GM12872 (cell line): Measurements from ENCODE around the gene NHLH1.

Source experiments
- TF ChIP-seq, protein P1 (sequence below): IDR thresholded peaks from 3 replicates; pipeline ENCODE4 v1.5.1; 2011; ENCODE audit warnings: low read depth, mild to moderate bottlenecking, low read length, moderate library complexity; ENCODE audit not compliant: insufficient read depth

NHLH1 gene

DNA sequence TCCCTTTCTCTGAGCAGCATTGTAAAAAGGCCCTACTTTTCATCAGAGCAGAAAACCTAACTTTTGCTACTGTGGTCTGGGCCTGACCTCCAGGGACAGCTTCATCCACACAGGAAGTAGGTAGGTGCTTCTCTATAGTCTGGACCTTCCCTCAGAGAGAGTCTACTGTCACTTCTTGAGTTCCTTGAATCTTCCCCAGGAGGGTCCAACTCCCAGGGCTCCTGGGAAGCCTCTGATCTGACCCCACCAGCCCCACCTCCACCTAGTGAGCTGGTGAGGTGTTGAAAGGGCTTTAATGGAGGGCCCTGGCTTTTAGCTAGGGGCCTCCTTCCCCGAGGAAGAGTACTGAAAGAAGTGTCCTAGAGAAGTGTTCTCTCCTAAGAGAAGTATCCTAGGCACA, 30.8 kb downstream of the NHLH1 start:
- TF ChIP-seq, protein P1, sequence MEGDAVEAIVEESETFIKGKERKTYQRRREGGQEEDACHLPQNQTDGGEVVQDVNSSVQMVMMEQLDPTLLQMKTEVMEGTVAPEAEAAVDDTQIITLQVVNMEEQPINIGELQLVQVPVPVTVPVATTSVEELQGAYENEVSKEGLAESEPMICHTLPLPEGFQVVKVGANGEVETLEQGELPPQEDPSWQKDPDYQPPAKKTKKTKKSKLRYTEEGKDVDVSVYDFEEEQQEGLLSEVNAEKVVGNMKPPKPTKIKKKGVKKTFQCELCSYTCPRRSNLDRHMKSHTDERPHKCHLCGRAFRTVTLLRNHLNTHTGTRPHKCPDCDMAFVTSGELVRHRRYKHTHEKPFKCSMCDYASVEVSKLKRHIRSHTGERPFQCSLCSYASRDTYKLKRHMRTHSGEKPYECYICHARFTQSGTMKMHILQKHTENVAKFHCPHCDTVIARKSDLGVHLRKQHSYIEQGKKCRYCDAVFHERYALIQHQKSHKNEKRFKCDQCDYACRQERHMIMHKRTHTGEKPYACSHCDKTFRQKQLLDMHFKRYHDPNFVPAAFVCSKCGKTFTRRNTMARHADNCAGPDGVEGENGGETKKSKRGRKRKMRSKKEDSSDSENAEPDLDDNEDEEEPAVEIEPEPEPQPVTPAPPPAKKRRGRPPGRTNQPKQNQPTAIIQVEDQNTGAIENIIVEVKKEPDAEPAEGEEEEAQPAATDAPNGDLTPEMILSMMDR: no peak

DNA sequence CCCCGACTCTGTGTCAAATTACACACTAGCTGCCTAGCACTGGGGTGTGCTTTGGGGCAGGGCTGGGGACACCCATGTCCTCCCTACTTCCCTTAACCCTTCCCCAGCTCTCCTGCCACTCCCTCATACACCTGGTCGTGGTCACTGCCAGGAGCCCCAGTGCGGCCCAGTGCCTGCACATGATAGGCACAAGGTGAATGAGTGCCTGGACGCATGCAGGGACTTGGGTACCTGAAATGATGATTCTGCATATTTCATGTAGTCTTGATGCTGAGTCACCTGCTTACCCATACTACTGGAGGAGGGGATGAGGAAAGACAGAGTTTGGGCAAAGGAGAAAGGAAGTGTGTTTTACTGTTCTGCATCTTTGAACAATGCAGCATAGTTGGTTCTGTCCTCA, 32.0 kb downstream of the NHLH1 start:
- TF ChIP-seq, protein P1: no peak

DNA sequence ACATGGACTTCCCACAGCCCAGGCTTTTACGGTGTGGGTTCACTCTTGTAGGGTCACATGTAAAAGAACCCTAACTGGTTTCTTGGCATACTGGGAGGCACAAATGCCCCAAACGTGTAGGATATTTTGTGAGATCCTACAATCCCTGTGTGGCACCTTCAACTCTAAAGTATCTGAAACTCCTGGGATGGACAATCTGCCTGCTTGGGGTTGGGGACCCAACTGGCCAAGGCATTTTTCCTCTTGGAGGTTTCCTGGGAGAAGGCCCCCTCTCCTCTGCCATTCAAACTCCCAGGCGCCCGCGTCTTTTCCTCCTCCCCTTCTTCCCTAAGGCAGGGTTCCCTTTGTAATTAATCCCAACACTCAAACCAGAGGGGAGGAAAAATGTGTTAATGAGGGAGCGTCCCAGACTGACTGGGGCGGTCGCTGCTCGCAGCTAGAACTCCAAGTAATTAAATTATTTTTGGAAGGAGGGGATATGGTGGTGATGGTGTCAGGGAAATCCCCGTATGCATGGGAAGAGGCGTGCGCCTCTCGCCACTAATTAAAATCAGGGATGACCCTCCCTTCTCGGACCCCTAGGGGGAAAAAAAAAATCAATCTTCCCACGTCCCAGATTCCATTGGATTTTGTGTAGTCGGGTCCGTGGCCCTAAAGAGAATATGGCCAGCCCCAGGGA, 32.8 kb downstream of the NHLH1 start:
- TF ChIP-seq, protein P1: no peak

DNA sequence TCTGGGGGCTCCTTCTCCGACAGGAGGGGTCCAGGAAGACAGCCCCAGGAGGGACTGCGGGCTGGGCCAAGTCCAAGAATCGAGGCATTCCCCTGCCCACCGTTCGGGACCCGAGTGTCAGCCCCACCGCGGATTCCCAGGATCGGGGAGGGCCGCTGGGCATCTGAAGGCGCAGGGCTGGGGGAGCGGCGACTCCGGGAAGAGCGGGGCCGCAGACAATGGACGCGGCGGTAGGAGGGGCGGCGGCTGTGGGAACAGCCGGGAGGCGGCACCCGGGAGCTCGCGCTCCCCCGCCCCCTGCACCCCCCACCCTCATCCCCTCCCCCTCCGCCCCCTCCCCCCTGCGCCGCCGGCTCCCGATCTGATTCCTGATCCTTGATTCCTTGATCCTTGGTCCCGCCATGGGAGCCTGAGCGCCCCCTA, 33.4 kb downstream of the NHLH1 start, which contains the start of gene VANGL2:
VANGL2 (plus strand) TSS at position 342 of the 423 bp plus-strand sequence. CDS start 15,274 bp downstream, outside the sequence.
- TF ChIP-seq, protein P1: no peak

DNA sequence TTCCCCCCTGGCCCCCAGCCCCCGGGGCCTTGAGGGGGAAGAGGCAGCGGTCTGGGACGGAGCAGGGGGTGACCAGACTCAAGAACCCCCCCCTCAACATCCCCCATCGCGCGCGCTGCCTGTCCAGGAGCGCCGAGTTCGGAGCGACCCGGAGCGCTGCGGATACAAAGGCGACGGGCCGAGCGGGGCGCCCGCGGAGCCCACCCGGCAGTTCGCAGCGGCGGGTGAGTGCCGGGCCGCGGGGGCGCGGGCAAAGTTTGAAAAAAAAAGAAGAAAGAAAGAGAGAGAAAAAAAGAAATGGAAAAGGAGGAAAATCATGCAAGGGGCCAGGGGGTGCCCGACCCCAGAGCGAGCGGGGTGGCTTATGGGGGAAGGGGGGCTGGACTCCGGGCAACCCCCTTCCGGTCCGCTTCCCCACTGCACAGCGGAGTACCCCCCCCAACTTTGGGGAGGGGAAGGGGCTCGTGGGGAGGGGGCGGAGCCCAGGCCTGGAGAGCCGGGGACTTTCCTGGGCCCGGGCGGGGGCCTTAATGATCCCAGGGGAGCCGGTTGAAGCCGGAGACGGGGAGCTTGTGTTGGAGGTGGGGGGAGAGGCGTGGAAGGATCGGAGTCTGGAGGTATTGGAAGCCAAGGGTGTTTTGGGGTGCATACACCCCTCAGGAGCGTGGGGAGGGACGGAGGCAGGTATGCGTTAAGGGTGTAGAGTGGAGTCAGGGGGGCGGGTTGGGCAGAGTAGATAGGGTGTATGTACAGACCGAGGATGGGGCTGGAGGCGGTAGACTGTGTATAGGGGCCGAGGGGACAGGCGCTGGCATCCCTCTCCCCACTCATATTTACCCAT, 34.0 kb downstream of the NHLH1 start:
- TF ChIP-seq, protein P1: no peak

DNA sequence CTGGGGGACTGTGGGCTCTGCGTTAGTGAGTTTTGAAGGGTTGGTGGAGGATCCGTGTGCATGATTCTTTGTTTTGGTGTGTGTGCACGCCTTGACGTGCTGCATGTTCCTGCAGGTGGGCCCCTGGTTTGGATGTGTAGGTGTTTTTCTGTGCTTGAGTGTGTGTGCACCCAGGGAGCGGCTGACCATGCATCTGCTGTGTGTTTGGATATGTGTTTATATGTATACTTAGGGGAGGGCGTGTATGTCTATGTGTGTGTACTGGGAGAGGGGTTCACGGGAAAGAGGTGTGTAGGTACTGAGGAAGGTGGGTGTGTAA, 34.6 kb downstream of the NHLH1 start:
- TF ChIP-seq, protein P1: no peak

DNA sequence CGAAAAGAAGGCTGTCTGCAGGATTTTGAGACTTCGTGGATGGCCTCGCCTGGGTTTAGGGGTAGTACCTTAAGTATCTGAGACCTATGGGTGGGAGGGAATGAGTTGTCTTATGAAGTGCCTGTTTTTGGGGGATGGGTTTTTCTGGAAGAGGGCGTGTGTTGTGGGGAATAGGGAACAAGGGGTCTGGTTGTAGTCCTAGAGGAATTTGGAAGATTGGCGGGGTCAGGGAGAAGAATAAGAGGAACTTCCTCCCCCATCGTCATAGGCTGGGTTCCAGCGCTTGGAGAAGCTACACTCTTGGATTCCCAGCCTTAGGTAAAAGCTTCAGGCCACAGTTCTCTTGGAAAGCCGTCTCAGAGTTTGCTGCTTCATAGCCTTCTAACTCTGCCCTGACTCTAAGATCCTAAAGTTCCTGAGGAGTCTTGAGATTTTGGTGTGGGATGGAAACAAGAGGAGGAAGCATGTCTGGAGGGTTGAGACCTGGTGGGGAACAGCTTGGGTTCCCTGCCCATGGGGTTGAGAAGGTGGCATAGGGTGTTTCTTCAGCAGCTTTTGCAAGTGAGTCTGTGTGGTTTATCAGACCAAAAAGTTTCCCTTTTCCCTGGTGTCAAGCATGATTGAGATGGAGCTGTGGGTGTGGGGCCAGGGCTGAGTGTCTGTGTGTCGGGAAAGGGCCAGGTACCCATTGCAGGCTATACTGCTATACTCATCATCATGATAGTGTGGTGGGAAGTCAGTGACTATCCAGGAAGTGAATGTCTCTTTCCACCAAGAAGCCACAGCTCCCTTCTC, 35.3 kb downstream of the NHLH1 start:
- TF ChIP-seq, protein P1: no peak
